Immature natural killer cell (primary cell): ENCODE data around the gene FTH1. TPM values are rescaled to one million over a fixed set of nuclear protein-coding genes. Genes with fewer than 3 reads are reported as not detected.

ENCODE experiments used
- DNase-seq, 3 donors: peaks; one replicate each; pipeline ENCODE4 v3.0.0; 2022; ENCODE audit warnings: mixed read lengths in 1 of 3
- H3K27ac Mint-ChIP-seq, 6 donors: one replicate each; pipeline ENCODE4 v1.8.0; 2020; ENCODE audit warnings: mixed read lengths in 6 of 6, mild to moderate bottlenecking in 5 of 6, inconsistent platforms in 4 of 6, moderate library complexity in 3 of 6
- H3K27me3 Mint-ChIP-seq, 3 donors: one replicate each; pipeline ENCODE4 v1.8.0; 2020 to 2021; ENCODE audit warnings: low read depth in 3 of 3, mild to moderate bottlenecking in 3 of 3, mixed read lengths in 3 of 3, moderate library complexity in 3 of 3, inconsistent platforms in 1 of 3
- H3K36me3 Mint-ChIP-seq, 3 donors: one replicate each; pipeline ENCODE4 v1.8.0; 2020; ENCODE audit warnings: mixed read lengths in 3 of 3, inconsistent platforms in 2 of 3, mild to moderate bottlenecking in 2 of 3
- H3K4me1 Mint-ChIP-seq, 2 donors: one replicate each; pipeline ENCODE4 v1.8.0; 2020; ENCODE audit warnings: inconsistent platforms in 2 of 2, mild to moderate bottlenecking in 2 of 2, mixed read lengths in 2 of 2, moderate library complexity in 1 of 2
- H3K4me3 Mint-ChIP-seq, 5 donors: one replicate each; pipeline ENCODE4 v1.8.0; 2020; ENCODE audit warnings: mild to moderate bottlenecking in 5 of 5, mixed read lengths in 5 of 5, inconsistent platforms in 3 of 5, moderate library complexity in 3 of 5
- H3K9me3 Mint-ChIP-seq, 6 donors: one replicate each; pipeline ENCODE4 v1.8.0; 2020; ENCODE audit warnings: mild to moderate bottlenecking in 6 of 6, mixed read lengths in 6 of 6, inconsistent platforms in 4 of 6, moderate library complexity in 3 of 6
- polyA plus RNA-seq, 3 donors: library from polyadenylated mRNA; unstranded; fragments of 300-500 nt; fragmentation: Illumina TruSeq; gene quantifications; one replicate each; pipeline ENCODE4 v1.2.3, GENCODE V29; 2021

The FTH1 gene
- polyA plus RNA-seq, 3 donors from 2014 or later = 1,906 to 2,262 (median 2,182) TPM

GRCh38 chr11:61964058-61964665 is 3.3 kb downstream of the FTH1 start:
- Mint-ChIP-seq H3K4me3 (peak overlapping the region in 4 of 5 donors; percentile 13 to 95 (median 48)), H3K27me3 (peaks cover 41 to 47% (median 45%) of the 10 kb centered on the region in 3 donors), H3K36me3 (peaks cover 19 to 23% (median 21%) of the 10 kb centered on the region in 3 donors), H3K4me1 (peaks cover 52 to 55% of the 10 kb centered on the region in 2 donors), H3K9me3 (no peaks in the 10 kb centered on the region), H3K27ac (peak overlapping the region; percentile 75 to 94 (median 82))
- peak in 1 of 3 donors; percentile 13 for DNase-seq

DNA sequence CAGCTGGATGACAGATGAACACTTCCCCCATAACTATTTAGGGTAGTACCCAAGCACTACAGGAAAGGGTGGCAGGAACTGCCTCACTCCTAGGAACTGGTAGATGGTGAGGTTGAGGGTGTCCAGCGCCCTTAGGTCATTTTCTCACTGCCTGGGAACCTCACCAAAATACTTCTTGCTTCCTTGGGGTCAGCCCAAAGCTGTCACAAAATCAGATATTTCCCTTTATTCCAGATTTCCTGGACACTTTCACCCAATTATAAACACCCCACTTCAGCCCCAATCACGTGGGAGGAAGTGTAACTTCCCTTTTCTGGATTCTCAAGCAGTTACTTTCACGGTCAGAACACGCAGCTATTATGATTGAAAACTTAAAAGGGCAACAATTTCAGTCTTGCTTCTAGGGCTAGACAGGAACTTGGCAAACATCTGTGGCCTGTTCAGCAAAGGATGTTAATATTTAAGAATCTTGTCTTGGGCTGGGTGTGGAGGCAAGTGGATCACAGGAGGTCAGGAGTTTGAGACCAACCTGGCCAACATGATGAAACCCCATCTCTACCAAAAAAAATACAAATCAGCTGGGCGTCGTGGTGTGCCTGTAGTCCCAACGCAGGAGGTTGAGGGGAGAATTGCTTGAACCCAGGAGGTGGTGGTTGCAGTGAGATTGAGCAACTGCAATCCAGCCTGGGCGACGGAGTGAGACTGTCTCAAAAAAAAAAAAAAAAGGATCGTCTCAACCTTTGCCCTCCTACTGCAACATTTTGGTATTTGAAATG is 4.0 kb downstream of the FTH1 start:
- H3K27ac Mint-ChIP-seq = peak overlapping the region; percentile 75 to 94 (median 81)
- H3K4me3 Mint-ChIP-seq = peak overlapping the region in 4 of 5 donors; percentile 30 to 67 (median 36)
- no peaks in the 10 kb centered on the region for H3K9me3 Mint-ChIP-seq
- peaks cover 39 to 43% (median 41%) of the 10 kb centered on the region in 3 donors for H3K27me3 Mint-ChIP-seq
- peaks cover 19 to 23% (median 21%) of the 10 kb centered on the region in 3 donors for H3K36me3 Mint-ChIP-seq
- DNase-seq = peak in 2 of 3 donors; percentile 28 to 35
- H3K4me1 Mint-ChIP-seq = peaks cover 47 to 51% of the 10 kb centered on the region in 2 donors

- H3K36me3 Mint-ChIP-seq = peaks cover 19 to 23% (median 21%) of the 10 kb centered on the region in 3 donors
- DNase-seq = no peak
Observed at GRCh38 chr11:61963016-61963281, 4.5 kb downstream of the FTH1 start.

GRCh38 chr11:61962213-61963015 is 5.0 kb downstream of the FTH1 start:
- no peak overlapping the region for H3K4me3 Mint-ChIP-seq
- H3K9me3 Mint-ChIP-seq = no peaks in the 10 kb centered on the region
- peaks cover 30 to 34% (median 32%) of the 10 kb centered on the region in 3 donors for H3K27me3 Mint-ChIP-seq
- H3K4me1 Mint-ChIP-seq = peaks cover 40 to 45% of the 10 kb centered on the region in 2 donors
- peak overlapping the region; percentile 75 to 94 (median 81) for H3K27ac Mint-ChIP-seq
- DNase-seq = peak in 1 of 3 donors; percentile 5
- peaks cover 19 to 23% (median 21%) of the 10 kb centered on the region in 3 donors for H3K36me3 Mint-ChIP-seq

More at GRCh38 chr11:61963016-61963281, 4.5 kb downstream of the FTH1 start:
- peaks cover 35 to 38% (median 36%) of the 10 kb centered on the region in 3 donors for H3K27me3 Mint-ChIP-seq
- peak overlapping the region; percentile 75 to 94 (median 81) for H3K27ac Mint-ChIP-seq
- peaks cover 41 to 46% of the 10 kb centered on the region in 2 donors for H3K4me1 Mint-ChIP-seq
- no peaks in the 10 kb centered on the region for H3K9me3 Mint-ChIP-seq
- H3K4me3 Mint-ChIP-seq = no peak overlapping the region

- Mint-ChIP-seq H3K27ac (peak overlapping the region; percentile 0 to 94 (median 70)), H3K9me3 (no peaks in the 10 kb centered on the region), H3K4me1 (peaks cover 40 to 44% of the 10 kb centered on the region in 2 donors), H3K27me3 (peaks cover 26 to 29% (median 29%) of the 10 kb centered on the region in 3 donors), H3K36me3 (peaks cover 19 to 23% (median 21%) of the 10 kb centered on the region in 3 donors), H3K4me3 (no peak overlapping the region)
- DNase-seq = no peak
Observed at GRCh38 chr11:61961570-61962212, 5.7 kb downstream of the FTH1 start.

DNA sequence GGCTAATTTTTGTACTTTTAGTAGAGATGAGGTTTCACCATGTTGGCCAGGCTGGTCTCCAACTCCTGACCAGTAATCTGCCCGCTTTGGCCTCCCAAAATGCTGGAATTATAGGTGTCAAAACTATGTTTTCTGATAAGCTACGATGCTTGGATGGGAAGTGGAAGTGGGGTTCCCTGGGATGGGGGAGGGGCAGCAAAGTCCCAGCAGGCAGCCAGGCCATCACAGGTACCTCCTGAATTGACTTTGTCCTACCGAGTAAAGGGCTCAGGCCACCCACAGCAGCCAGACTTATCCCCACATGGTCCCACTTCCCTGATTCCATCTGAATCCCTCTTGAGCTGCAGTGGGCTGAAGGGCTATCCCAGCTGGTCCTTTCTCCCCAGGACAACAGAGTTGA is 6.9 kb downstream of the FTH1 start:
- H3K9me3 Mint-ChIP-seq = no peaks in the 10 kb centered on the region
- H3K36me3 Mint-ChIP-seq = peaks cover 19 to 22% (median 21%) of the 10 kb centered on the region in 3 donors
- H3K27me3 Mint-ChIP-seq = peaks cover 17 to 23% (median 23%) of the 10 kb centered on the region in 3 donors
- no peak overlapping the region for H3K27ac Mint-ChIP-seq
- no peak overlapping the region for H3K4me3 Mint-ChIP-seq
- H3K4me1 Mint-ChIP-seq = peaks cover 29 to 32% of the 10 kb centered on the region in 2 donors
- no peak for DNase-seq

- no peak overlapping the region for H3K4me3 Mint-ChIP-seq
- no peak overlapping the region for H3K27ac Mint-ChIP-seq
Observed at GRCh38 chr11:61959678-61960077, 7.8 kb downstream of the FTH1 start.

GRCh38 chr11:61959114-61959513 is 8.3 kb downstream of the FTH1 start:
- no peaks in the 10 kb centered on the region for H3K9me3 Mint-ChIP-seq
- peak overlapping the region in 2 of 6 donors; percentile 50 to 53 for H3K27ac Mint-ChIP-seq
- H3K4me3 Mint-ChIP-seq = no peak overlapping the region
- peaks cover 9% of the 10 kb centered on the region in 3 donors for H3K36me3 Mint-ChIP-seq
- H3K4me1 Mint-ChIP-seq = peaks cover 18% of the 10 kb centered on the region in 2 donors
- peaks cover 18 to 20% (median 19%) of the 10 kb centered on the region in 3 donors for H3K27me3 Mint-ChIP-seq
- DNase-seq = no peak

More at GRCh38 chr11:61959678-61960077, 7.8 kb downstream of the FTH1 start:
- Mint-ChIP-seq H3K4me1 (peaks cover 21 to 24% of the 10 kb centered on the region in 2 donors), H3K36me3 (peaks cover 12 to 15% (median 14%) of the 10 kb centered on the region in 3 donors), H3K9me3 (no peaks in the 10 kb centered on the region), H3K27me3 (peaks cover 16 to 22% (median 17%) of the 10 kb centered on the region in 3 donors)
- no peak for DNase-seq

- Mint-ChIP-seq H3K36me3 (peaks cover 4% of the 10 kb centered on the region in 3 donors), H3K9me3 (no peaks in the 10 kb centered on the region), H3K27ac (peak overlapping the region in 2 of 6 donors; percentile 53 to 68), H3K4me1 (peaks cover 13% of the 10 kb centered on the region in 2 donors), H3K27me3 (peaks cover 14 to 19% (median 18%) of the 10 kb centered on the region in 3 donors), H3K4me3 (no peak overlapping the region)
- no peak for DNase-seq
Observed at GRCh38 chr11:61958590-61958989, 8.8 kb downstream of the FTH1 start.

DNA sequence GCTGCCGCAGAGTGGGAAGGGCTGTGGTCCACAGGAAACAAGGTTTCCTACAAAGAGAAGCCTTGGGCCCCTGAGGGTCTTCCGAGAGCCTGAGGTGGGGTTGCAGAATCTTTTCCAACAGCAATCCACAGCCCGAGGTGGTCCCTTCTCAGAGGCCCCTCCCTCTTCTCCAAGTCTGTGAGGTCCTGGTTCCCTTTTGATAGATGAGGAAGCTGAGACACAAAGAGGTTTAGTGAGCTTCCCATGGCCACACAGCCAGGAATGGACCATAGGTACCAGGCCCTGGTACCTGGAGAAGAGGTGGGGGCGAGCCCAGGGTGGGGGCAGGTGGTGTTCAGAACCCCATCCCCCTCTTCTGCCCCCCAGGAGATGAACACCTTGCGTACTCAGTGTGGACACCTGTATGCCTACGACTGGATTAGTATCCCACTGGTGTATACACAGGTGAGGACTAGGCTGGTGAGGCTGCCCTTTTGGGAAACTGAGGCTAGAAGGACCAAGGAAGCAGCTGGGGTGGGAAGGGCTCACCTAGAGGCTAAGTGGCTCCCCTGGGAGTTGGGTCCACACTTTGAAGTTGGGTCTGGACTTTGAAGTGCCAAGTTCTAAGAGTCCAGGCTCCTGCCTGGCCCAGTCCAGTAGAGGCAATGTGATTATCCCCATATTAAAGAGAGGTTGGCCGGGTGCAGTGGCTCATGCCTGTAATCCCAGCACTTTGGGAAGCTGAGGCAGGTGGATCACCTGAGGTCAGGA is 10.2 kb downstream of the FTH1 start:
- Mint-ChIP-seq H3K4me3 (no peak overlapping the region), H3K27ac (peak overlapping the region in 1 of 6 donors; percentile 17), H3K9me3 (no peaks in the 10 kb centered on the region), H3K27me3 (peaks cover 4 to 12% (median 9%) of the 10 kb centered on the region in 3 donors), H3K36me3 (no peaks in the 10 kb centered on the region), H3K4me1 (peaks cover 0 to 1% of the 10 kb centered on the region in 2 donors)
- DNase-seq = no peak

GRCh38 chr11:61956191-61957020 is 11.0 kb downstream of the FTH1 start:
- DNase-seq = no peak
- peaks cover 4 to 12% (median 9%) of the 10 kb centered on the region in 3 donors for H3K27me3 Mint-ChIP-seq
- H3K27ac Mint-ChIP-seq = no peak overlapping the region
- no peaks in the 10 kb centered on the region for H3K9me3 Mint-ChIP-seq
- H3K36me3 Mint-ChIP-seq = no peaks in the 10 kb centered on the region
- H3K4me1 Mint-ChIP-seq = no peaks in the 10 kb centered on the region
- H3K4me3 Mint-ChIP-seq = peak overlapping the region in 2 of 5 donors; percentile 20 to 48
